GM21526 (cell line): Measurements from ENCODE around the gene LAMB1.
A peak's percentile ranks its signal among the peaks of the same experiment; 100 is the strongest.
"Not testable (repeated sequence)": the region's sequence is repeated elsewhere in the genome, so short reads cannot be mapped to it uniquely, and the experiment has no call there.

Source experiments
- ATAC-seq: cut with Tn5 transposase; IDR thresholded peaks from one replicate; pipeline ENCODE4 v1.9.1; 2021; ENCODE audit warnings: moderate library complexity; ENCODE audit not compliant: unreplicated experiment, low FRiP score

Gene LAMB1

DNA sequence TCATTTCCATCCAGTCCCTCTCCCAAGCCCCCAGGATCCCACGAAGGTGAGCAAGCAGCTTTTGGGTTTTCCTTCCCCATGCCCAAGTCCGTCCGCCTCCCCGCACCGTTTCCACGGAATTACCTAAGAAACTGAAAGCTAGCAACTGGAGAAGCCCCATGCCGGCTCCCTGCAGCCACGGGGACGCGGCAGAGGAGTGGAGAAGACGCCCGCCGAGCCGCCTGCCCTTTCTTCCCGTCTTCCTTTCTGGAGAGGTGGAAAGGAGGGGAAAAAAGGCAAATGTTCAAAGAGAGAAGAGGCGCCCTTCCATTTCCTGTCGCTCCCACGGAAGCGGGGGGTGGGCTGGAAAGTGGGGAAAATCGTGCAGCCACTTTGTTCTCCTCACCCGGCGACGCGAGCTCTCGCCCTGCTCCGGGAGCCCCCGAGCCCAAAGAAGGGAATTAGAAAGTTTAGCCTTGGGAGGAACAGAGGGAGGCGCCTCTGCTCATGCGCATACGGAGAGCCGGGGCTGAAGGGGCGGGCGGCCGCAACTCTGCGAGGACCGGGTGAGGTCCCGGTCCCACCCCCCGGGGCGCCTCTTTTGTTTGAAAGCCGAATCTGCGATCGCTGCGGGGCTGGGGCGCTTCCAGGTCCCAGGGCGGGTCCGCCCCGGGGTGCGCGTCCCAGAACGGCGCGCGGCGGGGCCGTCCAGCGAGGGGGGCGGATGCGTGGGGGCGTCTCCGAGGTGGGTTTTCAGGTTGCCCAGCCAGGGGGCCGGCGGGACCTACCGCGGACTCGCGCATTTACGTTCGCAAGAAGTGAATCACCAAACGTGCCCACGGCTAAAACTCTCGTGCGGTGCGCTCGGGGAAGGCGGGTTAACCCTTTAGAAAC lies at the start of gene LAMB1:
Gene LAMB1 (minus strand): TSS at position 436 of the 873 bp plus-strand sequence. CDS start 276 bp downstream, at position 160.
- ATAC-seq: no peak

- no peak for ATAC-seq
Observed at GRCh38 chr7:108051454-108051853, 48.5 kb upstream of the LAMB1 start.

- peak; percentile 85 for ATAC-seq
Observed at GRCh38 chr7:108049962-108050361, 47.0 kb upstream of the LAMB1 start.

DNA sequence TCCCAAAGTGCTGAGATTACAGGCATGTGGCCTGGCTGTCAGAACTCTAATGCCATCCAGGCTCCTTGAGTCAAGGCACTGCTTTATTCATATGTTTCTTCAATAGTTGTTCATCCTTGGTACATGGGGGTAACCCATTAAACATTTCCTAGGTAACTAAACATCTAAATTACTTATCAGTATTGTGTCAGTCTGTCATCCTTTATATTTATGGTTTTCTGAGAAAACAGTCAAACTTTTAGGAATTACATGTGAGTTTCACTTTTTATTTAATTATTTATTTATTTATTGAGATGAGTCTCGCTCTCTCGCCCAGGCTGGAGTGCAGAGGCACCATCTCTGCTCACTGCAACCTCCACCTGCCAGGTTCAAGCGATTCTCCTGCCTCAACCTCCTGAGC lies 45.5 kb upstream of the LAMB1 start:
- ATAC-seq: no peak

- no peak for ATAC-seq
Observed at GRCh38 chr7:108046952-108047506, 44.1 kb upstream of the LAMB1 start.

DNA sequence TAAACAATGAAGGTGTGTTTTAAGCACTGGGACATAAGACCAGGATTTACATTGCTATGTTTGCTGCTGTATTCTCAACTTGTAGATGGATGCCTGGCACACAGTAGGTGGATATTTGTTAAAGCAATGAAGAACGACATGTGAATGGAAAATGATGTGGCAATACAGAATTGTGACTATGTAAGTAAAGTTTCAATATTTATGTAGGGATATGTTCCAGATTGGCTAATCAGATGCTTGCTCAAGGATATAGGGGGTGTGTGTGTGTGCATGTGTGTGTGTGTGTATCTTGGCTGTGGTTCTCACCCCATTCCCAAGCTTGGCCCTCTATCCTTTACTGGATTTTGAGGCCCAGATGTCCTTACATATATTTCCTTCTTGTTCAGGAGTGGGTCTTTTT lies 42.7 kb upstream of the LAMB1 start:
- no peak for ATAC-seq

- ATAC-seq: no peak
Observed at GRCh38 chr7:108045154-108045553, 42.2 kb upstream of the LAMB1 start.

DNA sequence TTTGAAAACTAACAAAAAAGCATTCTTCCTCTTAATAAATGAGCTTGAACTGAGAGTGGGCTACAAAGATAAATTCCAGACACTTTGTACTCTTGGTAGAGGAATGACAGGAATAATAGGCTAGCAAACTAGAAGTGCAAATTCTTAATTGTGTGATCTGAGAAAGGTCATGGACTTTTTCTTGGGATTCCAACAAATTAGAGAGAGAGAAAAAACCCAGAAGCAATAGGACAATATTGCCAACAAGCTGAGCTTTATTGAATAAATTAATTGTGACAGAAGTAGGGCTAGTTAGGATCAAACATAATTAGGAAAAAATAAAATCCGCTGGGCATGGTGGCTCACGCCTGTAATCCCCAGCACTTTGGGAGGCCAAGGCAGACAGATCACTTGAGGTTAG lies 41.4 kb upstream of the LAMB1 start:
- no peak for ATAC-seq

DNA sequence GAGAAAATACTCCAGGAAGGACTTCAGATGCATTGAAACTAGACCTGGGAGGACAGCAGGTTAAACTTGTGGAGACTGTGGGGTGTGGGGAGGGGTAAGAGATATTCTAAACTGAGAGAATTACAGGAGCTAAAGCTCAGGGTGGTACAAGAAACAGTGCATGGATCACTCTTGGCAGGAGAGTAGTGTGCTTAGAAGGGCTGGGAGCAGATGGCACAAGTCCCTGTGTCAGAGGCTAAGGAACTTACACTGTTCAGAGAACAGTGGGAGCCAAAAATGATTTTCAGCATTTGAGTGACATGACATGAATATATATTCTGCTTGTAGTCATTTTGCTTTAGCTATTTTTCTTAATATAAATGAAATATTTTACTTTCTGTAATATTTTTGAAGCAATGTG lies 36.0 kb upstream of the LAMB1 start:
- no peak for ATAC-seq

GRCh38 chr7:108037741-108038140 lies 34.8 kb upstream of the LAMB1 start:
- ATAC-seq: no peak

DNA sequence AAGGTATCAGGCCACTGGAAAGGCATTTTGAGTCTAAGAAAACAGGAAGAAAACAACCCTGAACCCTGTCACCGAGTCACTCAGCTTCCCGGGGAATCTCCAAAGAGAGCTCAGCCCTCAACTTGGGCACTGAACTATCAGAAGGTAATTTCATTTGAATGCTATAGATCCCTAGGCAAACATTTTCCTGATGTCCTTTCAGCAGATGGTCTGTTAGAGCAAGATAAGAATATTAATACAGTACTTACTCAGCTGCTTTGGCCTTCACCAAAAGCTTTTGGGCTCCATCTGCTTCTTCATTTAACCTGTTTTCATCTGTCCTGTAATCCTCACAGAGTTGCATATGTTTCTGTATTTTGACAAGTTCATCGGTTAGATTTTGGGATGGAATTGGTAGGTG lies 34.2 kb upstream of the LAMB1 start:
- ATAC-seq: no peak

DNA sequence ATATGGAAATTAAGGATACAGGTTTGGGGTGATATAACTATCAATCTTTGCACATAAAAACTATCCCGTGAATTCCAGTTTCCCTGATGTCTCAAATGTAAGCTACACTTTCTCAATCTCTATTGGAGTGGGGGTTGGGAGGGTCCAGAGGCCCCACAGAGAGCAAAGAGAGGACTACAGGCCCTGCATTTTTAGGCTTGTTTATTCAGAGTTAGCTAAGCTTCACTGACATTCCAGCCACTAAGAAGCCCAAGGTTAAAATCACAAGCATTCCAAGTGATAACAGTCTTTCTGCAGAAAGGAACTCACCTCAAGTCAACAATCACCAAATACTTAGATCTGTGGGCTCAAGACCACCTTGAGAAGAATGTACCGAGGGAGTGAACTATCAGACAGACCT lies 31.6 kb upstream of the LAMB1 start:
- ATAC-seq: no peak

DNA sequence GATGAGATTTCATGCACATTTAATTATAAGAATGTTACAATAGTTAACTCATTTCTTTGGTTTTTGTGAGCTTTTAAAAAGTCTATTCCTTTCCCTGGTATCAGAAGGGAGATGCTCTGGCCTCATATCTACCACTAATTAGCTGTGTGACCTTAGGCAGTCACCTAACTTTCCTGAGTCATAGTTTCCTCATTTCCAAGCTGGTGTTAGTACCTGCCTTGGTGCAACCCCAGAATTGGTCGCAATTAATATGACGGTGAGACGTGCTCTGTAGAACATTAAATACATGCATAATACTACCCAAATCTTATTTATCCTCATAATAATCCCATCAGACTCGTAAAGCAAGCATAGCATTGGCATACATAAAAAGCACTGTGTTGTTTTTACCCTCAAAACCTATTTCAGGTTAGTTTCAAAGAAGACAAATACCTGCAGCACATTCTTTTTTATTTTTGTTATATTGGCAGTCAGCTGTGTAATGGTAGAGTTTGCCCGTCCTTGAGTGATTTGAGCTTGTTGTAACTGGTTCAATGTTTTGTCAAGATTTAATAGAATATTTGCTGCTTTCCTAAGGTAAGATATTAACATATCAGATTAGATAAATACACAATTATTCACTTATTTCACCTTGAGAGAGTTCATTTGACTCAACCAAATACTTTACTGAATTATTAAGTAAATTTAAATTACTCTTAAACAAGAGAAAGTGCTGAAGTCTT lies 31.0 kb upstream of the LAMB1 start:
- no peak for ATAC-seq

DNA sequence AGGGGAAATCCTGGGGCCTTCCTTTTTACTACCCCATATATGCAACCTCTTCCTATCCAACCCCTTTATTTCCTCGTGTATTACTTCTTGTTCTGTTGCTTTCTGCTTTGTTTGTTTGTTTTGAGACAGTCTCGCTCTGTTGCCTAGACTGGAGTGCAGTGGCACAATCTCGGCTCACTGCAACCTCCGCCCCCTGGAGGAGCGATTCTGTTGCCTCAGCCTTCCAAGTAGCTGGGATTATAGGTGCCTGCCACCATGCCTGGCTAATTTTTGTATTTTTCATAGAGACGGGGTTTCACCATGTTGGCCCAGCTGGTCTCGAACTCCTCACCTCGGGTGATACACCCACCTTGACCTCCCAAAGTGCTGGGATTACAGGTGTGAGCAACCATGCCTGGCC lies 30.3 kb upstream of the LAMB1 start:
- ATAC-seq: not testable (repeated sequence)

DNA sequence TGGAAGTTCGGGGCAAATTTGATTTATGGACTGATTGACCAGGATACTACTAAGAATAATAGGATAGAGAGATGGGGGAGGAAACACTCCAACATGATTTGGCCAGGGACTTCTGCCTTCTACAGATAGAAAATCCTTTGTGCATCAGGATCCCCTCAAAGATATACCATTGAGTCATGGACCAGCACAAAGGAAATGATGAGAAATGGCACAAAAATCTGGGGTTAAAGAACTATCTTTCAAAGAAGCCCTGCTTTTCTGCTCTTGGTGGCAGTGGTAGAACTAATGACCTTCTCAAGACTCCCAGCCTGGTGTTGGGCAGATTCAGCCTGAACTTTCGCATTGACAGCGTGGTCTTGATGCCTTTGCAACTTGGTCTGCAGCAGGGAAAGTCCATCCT lies 27.6 kb upstream of the LAMB1 start:
- no peak for ATAC-seq

GRCh38 chr7:108029034-108029433 lies 26.1 kb upstream of the LAMB1 start:
- no peak for ATAC-seq

DNA sequence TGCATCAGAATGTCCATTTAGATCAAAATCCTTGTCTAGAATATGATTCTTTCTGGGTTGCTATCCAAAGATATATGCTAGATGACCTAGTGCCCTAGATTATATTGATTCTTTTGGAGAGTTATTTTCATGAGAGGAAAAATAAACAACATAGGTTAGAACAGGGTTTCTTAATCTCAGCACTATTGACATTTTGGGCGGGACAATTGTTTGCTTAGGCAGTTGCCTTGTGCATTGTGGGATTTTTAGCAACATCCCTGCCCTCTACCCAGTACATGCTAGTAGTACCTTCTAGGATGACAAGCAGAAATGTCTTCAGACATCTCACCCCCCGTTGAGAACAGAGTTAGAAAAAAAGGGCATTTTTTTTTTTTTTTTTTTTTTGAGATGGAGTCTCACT lies 25.1 kb upstream of the LAMB1 start:
- ATAC-seq: no peak

GRCh38 chr7:108027239-108027638 lies 24.3 kb upstream of the LAMB1 start:
- ATAC-seq: no peak

- ATAC-seq: no peak
Observed at GRCh38 chr7:108026647-108027046, 23.7 kb upstream of the LAMB1 start.

DNA sequence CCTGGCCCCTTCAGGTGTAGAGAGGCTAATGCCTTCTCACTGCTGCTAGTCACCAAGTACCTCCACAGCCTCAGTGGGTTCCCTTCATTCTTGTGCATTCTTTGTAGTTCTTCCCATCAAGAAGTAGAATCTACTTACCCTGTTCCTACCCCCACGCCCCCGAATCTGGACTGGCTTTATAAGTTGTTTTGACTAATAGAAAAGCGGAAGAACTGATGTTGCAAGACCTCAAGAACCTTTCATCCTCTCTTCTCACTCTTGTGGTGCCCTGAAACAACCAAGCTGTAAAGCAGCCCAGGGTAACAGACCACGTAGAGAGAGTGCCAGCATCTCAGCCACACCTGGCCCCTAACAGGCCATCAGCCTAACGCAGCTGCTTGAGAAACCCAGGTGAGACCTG lies 23.2 kb upstream of the LAMB1 start:
- ATAC-seq: no peak

- ATAC-seq: no peak
Observed at GRCh38 chr7:108024538-108024937, 21.6 kb upstream of the LAMB1 start.

DNA sequence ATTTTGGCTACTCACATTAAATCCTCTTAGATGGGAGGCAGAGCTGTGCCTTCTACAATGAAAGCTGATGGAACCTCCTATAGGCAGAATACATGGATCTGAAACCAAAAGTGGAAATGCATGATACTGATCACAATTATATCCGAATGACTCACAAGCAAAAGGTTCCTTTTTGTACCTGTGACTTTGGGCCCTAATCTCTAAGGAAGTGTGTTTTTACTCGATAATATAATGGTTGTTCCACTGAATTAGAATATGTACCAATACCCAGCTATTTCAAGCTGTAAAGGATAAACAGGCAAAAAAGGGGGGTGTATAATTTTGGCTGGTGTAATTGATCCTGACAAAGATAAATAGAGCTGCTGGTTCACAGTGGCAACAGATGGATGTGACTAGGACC lies 17.6 kb upstream of the LAMB1 start:
- no peak for ATAC-seq
